Measurements from ENCODE around the gene ATP10A.
"Not testable (repeated sequence)": the region's sequence is repeated elsewhere in the genome, so short reads cannot be mapped to it uniquely, and the experiment has no call there.

Gene ATP10A

DNA sequence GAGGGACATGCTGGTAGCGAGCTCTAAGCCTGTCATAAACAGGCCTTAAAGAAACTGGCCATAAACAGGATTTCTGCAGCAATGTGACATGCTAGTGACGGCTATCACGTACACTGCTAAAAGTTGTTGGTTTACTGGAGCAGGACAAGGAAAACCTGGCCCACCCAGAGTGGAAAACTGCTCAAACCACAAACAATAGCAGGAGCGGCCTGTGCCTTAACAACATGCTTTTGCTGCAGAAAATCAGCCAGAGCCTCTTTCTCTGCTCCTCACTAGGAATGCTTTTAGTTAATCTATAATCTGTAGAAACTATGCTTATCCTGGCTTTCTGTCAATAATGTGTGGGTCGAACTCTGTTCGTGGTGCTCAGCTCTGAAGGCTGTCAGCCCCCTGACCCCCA lies 221.4 kb downstream of the ATP10A start:
- no peak for DNase-seq (ENCODE audit: low spot score)

DNA sequence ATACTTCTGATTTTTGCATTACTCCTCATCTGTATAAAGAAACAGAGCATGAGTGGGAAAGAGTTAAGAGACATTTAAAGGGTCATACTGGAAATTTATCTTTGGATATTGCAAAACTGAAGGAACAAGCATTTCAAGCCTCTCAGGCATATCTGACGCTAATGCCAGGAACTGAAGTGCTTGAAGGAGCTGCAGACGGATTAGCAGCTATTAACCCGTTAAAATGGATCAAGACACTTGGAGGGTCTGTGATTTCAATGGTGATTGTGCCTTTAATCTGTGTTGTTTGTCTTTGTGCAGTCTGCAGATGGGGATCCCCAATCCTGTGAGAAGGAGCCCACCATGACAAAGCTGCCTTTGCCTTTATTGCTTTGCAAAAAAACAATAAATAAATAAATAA lies 221.8 kb downstream of the ATP10A start:
- no peak for DNase-seq (ENCODE audit: low spot score)

DNA sequence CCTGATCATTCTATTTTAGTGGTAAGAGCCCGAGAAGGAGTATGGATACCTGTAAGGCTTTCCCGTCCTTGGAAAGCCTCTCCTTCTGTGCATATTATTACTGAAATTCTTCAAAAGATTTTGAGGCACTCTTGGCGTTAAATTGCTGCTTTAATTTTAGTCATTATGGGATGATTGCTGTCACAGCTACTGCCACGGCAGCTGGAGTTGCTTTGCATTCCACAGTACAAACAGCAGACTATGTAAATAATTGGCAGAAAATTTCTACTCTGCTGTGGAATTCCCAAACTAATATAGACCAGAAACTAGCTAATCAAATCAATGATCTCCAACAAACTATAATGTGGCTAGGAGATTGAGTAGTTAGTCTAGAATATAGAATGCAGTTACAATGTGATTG lies 222.2 kb downstream of the ATP10A start:
- not testable (repeated sequence) for DNase-seq (ENCODE audit: low spot score)

DNA sequence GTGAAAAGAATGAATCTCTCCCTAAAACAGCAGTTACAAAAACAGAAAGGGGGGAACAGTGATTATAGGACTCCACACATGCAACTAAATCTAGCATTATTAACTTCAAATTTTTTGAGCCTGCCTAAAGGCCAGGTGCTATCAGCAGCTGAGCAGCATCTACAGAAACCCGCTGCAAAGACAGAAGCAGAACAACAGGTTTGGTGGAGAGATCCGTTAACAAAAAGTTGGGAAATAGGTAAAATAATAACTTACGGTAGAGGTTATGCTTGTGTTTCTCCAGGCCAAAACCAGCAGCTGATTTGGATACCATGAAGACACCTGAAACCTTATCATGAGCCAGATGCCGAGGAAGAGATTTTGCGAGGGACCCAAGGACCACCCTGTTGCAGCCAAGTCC lies 222.7 kb downstream of the ATP10A start:
- no peak for DNase-seq (ENCODE audit: low spot score)

DNA sequence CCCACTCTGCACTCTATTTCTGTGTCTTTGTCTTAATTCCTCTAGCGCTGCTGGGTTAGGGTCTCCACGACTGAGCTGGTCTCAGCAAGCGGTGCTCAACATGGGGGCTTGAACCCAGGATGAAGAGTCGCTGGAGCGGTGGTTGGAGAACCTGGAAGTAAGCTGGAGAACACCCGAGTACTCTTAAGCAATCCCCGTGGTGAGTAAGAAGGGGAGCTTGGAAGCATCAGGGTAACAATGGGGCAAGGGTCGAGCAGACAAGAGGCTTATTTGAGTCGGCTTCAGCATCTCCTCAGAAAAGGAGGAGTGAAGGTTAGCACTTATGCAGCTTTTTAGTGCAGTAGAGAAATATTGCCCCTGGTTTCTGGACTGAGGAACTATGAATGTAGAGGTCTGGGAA lies 226.6 kb downstream of the ATP10A start:
- not testable (repeated sequence) for DNase-seq (ENCODE audit: low spot score)

DNA sequence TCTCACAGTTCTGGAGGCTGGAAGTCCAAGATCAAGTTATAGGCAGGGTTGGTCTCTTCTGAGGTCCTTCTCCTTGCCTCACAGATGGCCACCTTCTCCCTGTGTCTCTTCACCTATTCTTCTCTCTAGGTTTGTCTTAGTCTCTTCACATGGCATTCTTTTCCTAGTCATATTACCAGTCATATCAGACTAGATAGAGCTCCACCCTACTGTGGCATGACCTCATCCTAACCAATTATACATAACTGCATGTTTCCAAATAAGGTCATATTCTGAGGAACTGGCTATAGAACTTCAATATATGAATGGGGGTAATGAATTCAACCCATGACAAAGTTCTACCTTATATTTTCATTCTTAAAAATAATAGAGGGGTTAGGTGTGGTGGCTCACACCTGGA lies 227.9 kb downstream of the ATP10A start:
- no peak for DNase-seq (ENCODE audit: low spot score)

DNA sequence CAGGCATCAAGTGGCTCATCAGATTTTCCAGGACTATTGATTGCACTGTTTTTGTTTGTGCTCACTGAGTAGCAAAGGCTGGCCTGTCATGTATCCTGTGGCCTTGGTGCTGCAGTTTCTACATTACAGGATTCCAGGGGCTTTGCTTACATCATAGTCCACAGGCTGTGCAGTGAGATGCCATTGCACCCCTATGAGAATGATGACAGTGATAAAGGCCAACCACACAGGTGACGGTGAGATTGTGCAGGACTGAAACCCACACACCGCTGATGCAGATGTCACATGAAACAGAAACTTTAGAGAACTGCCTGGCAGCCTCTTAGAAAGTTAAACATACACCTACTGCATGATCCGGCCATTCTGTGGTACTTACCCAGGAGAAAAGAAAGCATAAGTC lies 229.3 kb downstream of the ATP10A start:
- DNase-seq (ENCODE audit: low spot score), result no peak

DNA sequence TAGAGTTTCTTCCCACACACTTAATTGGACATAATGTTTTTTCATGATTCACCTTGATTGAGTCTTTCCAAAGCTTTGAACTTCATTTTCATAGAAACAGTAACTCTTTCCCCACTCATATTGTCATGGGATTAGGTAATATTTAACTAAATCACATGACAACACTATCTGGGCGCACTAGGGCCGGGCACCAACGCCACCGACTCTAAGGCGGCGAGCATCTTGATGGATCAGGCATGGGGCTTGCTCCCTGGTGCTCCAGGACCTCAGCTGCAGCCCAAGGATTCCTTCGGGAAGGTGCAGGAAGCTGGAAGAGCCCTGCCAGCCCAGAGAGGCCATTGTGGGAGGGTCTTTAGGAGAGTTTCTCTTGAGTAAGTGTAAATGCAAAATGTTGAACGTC lies 231.2 kb downstream of the ATP10A start:
- no peak for DNase-seq (ENCODE audit: low spot score)
